HG02973 (cell line): ENCODE measurements around the gene TRMT1.
"Not testable (repeated sequence)": the region's sequence is repeated elsewhere in the genome, so short reads cannot be mapped to it uniquely, and the experiment has no call there.

ENCODE experiments used
- ATAC-seq: cut with Tn5 transposase; IDR thresholded peaks from one replicate; pipeline ENCODE4 v1.9.1; 2021; ENCODE audit warnings: moderate library complexity; ENCODE audit not compliant: unreplicated experiment

The TRMT1 gene

GRCh38 chr19:13150931-13151604 is 34.5 kb upstream of the TRMT1 start:
- ATAC-seq: peak; percentile 0

GRCh38 chr19:13150187-13150930 is 33.8 kb upstream of the TRMT1 start, which contains the start of the genes IER2 and STX10:
TSS of gene IER2 (plus strand) at chr19:13150411. CDS start at chr19:13153187, 2,776 bp downstream.
TSS of gene STX10 (minus strand) at chr19:13150375. CDS start at chr19:13150173, 202 bp downstream.
- ATAC-seq: peak; percentile 32

- ATAC-seq: no peak
These were observed 33.2 kb upstream of the TRMT1 start for GRCh38 chr19:13149628-13150186.

GRCh38 chr19:13149173-13149627 is 32.7 kb upstream of the TRMT1 start:
- not testable (repeated sequence) for ATAC-seq

GRCh38 chr19:13146763-13147563 is 30.4 kb upstream of the TRMT1 start:
- no peak for ATAC-seq

- no peak for ATAC-seq
These were observed 23.2 kb upstream of the TRMT1 start for GRCh38 chr19:13139633-13140311.

- no peak for ATAC-seq
These were observed 22.3 kb upstream of the TRMT1 start for GRCh38 chr19:13138916-13139198.

GRCh38 chr19:13138171-13138915 is 21.8 kb upstream of the TRMT1 start:
- no peak for ATAC-seq

GRCh38 chr19:13137290-13137794 is 20.8 kb upstream of the TRMT1 start:
- no peak for ATAC-seq

- no peak for ATAC-seq
These were observed 18.8 kb upstream of the TRMT1 start for GRCh38 chr19:13135068-13136062.

- no peak for ATAC-seq
These were observed 18.1 kb upstream of the TRMT1 start for GRCh38 chr19:13134626-13135025.

- ATAC-seq: no peak
These were observed 16.8 kb upstream of the TRMT1 start for GRCh38 chr19:13133241-13133870.

GRCh38 chr19:13132471-13133180 is 16.1 kb upstream of the TRMT1 start:
- ATAC-seq: no peak

- ATAC-seq: no peak
These were observed 14.4 kb upstream of the TRMT1 start for GRCh38 chr19:13130886-13131490.

- ATAC-seq: no peak
These were observed 12.8 kb upstream of the TRMT1 start for GRCh38 chr19:13129384-13129783.

GRCh38 chr19:13128583-13128982 is 12.0 kb upstream of the TRMT1 start:
- no peak for ATAC-seq
